HT1080 (cell line): ENCODE results near the gene MDM1. TPM values are rescaled to one million over a fixed set of nuclear protein-coding genes. Genes with fewer than 3 reads are reported as not detected.

Experiments
- total RNA-seq: library from RNA; depleted of rRNA; stranded (reverse); fragments of >200 nt; shearing (Covaris generic); gene quantifications from 2 replicates; pipeline ENCODE4 v1.2.3, GENCODE V29; 2014; rRNA removed

MDM1 gene
- total RNA-seq, 1 experiment from 2014 or later = 6.7 TPM

Other genes with a start within 250 kb of the MDM1 start
- gene IFNG, start 172.6 kb downstream of the MDM1 start, total RNA-seq = not detected in 2 replicates
- not detected in 2 replicates for gene IL26, start 106.6 kb downstream of the MDM1 start, total RNA-seq
- gene IL22, start 78.8 kb downstream of the MDM1 start, total RNA-seq = not detected in 2 replicates